ENCODE results near the gene GRN.

GRCh38 chr17:44346064-44346844 lies 1.2 kb downstream of the GRN start:
- TF ChIP-seq ZNF564 (CRISPR knock-in tag; IDR thresholded peaks at IDR 0.05) (no peak), ZNF850 (CRISPR knock-in tag; conservative IDR thresholded peaks at IDR 0.05) (no peak), ZNF292 (CRISPR knock-in tag; IDR thresholded peaks at IDR 0.05; ENCODE audit: borderline replicate concordance, low read depth) (no peak)
